ENCODE data around the gene ARHGEF4.

ARHGEF4 gene

DNA sequence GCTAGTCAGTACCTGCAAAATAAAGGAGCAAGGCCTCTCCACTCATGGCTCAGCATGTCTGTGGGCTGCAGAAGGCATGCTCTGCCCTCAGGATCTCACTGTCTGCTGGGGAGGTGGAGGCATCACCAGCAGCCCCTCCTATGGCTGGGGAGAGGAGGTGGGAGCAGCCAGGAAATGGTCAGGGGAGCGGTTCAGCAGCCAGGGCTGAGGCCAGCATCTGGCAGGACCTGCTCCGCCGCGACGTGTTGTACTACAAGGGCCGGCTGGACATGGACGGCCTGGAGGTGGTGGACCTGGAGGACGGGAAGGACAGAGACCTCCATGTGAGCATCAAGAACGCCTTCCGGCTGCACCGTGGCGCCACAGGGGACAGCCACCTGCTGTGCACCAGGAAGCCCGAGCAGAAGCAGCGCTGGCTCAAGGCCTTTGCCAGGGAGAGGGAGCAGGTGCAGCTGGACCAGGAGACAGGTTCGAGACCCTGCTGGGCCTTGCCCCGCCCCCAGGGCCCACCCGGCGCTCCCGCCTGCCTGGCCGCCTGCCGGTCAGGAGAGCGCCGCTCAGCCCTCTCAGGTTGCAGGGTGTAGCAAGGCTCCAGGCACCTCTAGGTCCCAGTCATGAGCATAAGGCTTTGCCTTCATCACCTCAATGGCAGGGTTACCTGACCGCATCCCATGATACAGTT, 207.5 kb downstream of the ARHGEF4 start:
- Histone ChIP-seq H3K4me1 (ENCODE audit: insufficient read depth, low read length, poor library complexity, severe bottlenecking) (peaks cover 26% of the 10 kb centered on the region), H2AFZ (ENCODE audit: low read length) (no peak overlapping the region), H3K27me3 (ENCODE audit: insufficient read depth, low read length, poor library complexity, severe bottlenecking) (no peaks in the 10 kb centered on the region), H4K20me1 (ENCODE audit: insufficient read depth, low read length, poor library complexity, severe bottlenecking) (peaks cover 4% of the 10 kb centered on the region), H3F3A (ENCODE audit: low read depth) (no peaks in the 10 kb centered on the region), H3K79me2 (ENCODE audit: insufficient read depth, low read length) (peaks cover 16% of the 10 kb centered on the region), H3K9me3 (ENCODE audit: insufficient read depth, low read depth, low read length) (no peaks in the 10 kb centered on the region), H3K9me2 (replicated peaks; ENCODE audit: low read depth, low read length) (no peaks in the 10 kb centered on the region), H3K36me3 (ENCODE audit: insufficient read depth, low read length) (peaks cover 33% of the 10 kb centered on the region; the same call in 1 of the 2 replicates), H3K9ac (ENCODE audit: low read depth, low read length, poor library complexity, severe bottlenecking) (no peak overlapping the region), H3K4me2 (ENCODE audit: low read depth, low read length, poor library complexity, severe bottlenecking) (no peak overlapping the region), H3K4me3 (ENCODE audit: low read length, poor library complexity, severe bottlenecking) (no peak overlapping the region)
- TF ChIP-seq, protein P1, sequence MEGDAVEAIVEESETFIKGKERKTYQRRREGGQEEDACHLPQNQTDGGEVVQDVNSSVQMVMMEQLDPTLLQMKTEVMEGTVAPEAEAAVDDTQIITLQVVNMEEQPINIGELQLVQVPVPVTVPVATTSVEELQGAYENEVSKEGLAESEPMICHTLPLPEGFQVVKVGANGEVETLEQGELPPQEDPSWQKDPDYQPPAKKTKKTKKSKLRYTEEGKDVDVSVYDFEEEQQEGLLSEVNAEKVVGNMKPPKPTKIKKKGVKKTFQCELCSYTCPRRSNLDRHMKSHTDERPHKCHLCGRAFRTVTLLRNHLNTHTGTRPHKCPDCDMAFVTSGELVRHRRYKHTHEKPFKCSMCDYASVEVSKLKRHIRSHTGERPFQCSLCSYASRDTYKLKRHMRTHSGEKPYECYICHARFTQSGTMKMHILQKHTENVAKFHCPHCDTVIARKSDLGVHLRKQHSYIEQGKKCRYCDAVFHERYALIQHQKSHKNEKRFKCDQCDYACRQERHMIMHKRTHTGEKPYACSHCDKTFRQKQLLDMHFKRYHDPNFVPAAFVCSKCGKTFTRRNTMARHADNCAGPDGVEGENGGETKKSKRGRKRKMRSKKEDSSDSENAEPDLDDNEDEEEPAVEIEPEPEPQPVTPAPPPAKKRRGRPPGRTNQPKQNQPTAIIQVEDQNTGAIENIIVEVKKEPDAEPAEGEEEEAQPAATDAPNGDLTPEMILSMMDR (conservative IDR thresholded peaks at IDR 0.05; ENCODE audit: low read length): no peak
- TF ChIP-seq EZH2phosphoT487 (IDR thresholded peaks at IDR 0.05; ENCODE audit: borderline replicate concordance): no peak

DNA sequence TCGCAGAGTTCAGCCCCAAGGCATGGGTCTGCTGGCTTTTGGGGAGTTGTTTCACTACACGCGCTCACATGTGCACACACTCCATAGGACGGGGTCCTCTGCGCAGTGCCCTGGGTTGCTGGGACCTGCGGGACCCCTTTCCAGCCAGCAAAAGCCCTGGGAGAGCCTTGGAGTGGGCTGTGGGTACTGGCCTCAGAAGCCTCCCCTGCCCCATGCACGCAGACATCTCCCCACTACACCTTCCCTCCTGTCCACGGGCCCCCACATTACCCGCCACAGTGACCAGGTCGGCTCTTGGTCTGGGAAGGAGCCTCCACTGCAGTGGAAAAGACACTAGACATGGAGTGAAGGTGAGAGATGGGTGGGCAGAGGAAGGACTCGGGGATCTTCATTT, 208.0 kb downstream of the ARHGEF4 start:
- H2AFZ ChIP-seq (ENCODE audit: low read length): no peak overlapping the region
- H3K27me3 ChIP-seq (ENCODE audit: insufficient read depth, low read length, poor library complexity, severe bottlenecking): no peaks in the 10 kb centered on the region
- H3K4me1 ChIP-seq (ENCODE audit: insufficient read depth, low read length, poor library complexity, severe bottlenecking): peaks cover 26% of the 10 kb centered on the region
- H3K4me2 ChIP-seq (ENCODE audit: low read depth, low read length, poor library complexity, severe bottlenecking): no peak overlapping the region
- peaks cover 39% of the 10 kb centered on the region; the same call in 1 of the 2 replicates for H3K36me3 ChIP-seq (ENCODE audit: insufficient read depth, low read length)
- H3K9ac ChIP-seq (ENCODE audit: low read depth, low read length, poor library complexity, severe bottlenecking): no peak overlapping the region
- no peak for TF ChIP-seq EZH2phosphoT487 (IDR thresholded peaks at IDR 0.05; ENCODE audit: borderline replicate concordance)
- TF ChIP-seq, protein P1 (conservative IDR thresholded peaks at IDR 0.05; ENCODE audit: low read length): no peak
- no peaks in the 10 kb centered on the region for H3F3A ChIP-seq (ENCODE audit: low read depth)
- H3K79me2 ChIP-seq (ENCODE audit: insufficient read depth, low read length): peaks cover 11% of the 10 kb centered on the region
- no peaks in the 10 kb centered on the region for H3K9me3 ChIP-seq (ENCODE audit: insufficient read depth, low read depth, low read length)
- peaks cover 5% of the 10 kb centered on the region for H4K20me1 ChIP-seq (ENCODE audit: insufficient read depth, low read length, poor library complexity, severe bottlenecking)
- no peak overlapping the region for H3K4me3 ChIP-seq (ENCODE audit: low read length, poor library complexity, severe bottlenecking)
- H3K9me2 ChIP-seq (replicated peaks; ENCODE audit: low read depth, low read length): no peaks in the 10 kb centered on the region

DNA sequence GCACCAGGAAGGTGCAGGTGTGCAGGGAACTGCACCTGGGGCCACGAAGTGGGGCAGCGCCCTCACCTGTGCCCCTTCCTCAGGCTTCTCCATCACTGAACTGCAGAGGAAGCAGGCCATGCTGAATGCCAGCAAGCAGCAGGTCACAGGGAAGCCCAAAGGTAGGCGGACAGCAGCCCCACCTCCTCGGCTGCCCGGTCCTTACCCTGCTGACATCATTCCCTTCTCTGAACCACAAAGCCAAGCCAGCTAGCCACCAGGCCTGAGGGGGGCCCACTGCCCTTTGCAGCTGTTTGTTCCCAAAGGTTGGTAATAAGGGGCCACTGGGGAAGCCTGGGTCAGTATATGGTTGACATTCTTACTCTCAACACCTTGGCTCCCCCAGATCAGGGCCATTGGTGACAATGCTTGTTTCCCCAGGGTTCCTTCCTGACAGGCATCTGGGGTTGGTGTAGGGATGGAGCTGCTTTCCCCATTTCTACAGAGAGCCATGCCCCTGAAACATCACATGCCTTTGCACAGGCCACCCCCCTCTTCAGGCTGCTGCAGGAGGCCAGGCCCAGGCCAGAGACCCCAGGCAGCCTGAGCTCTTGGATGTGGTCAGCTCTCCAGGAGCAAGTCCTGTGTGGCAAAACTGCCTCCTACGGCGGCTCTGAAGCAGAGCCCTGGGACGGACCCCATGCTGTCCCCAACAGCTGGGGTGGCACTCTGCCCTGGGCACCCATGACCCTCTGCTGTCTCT, 208.7 kb downstream of the ARHGEF4 start:
- no peaks in the 10 kb centered on the region for H3F3A ChIP-seq (ENCODE audit: low read depth)
- H4K20me1 ChIP-seq (ENCODE audit: insufficient read depth, low read length, poor library complexity, severe bottlenecking): peaks cover 7% of the 10 kb centered on the region
- no peaks in the 10 kb centered on the region for H3K27me3 ChIP-seq (ENCODE audit: insufficient read depth, low read length, poor library complexity, severe bottlenecking)
- H3K36me3 ChIP-seq (ENCODE audit: insufficient read depth, low read length): peaks cover 45% of the 10 kb centered on the region; the same call in 1 of the 2 replicates
- H3K4me2 ChIP-seq (ENCODE audit: low read depth, low read length, poor library complexity, severe bottlenecking): no peak overlapping the region
- no peak for TF ChIP-seq EZH2phosphoT487 (IDR thresholded peaks at IDR 0.05; ENCODE audit: borderline replicate concordance)
- TF ChIP-seq, protein P1 (conservative IDR thresholded peaks at IDR 0.05; ENCODE audit: low read length): no peak
- H3K9me3 ChIP-seq (ENCODE audit: insufficient read depth, low read depth, low read length): no peaks in the 10 kb centered on the region
- peaks cover 24% of the 10 kb centered on the region for H3K4me1 ChIP-seq (ENCODE audit: insufficient read depth, low read length, poor library complexity, severe bottlenecking)
- H3K4me3 ChIP-seq (ENCODE audit: low read length, poor library complexity, severe bottlenecking): no peak overlapping the region
- H3K79me2 ChIP-seq (ENCODE audit: insufficient read depth, low read length): peaks cover 4% of the 10 kb centered on the region
- no peak overlapping the region for H2AFZ ChIP-seq (ENCODE audit: low read length)
- no peak overlapping the region for H3K9ac ChIP-seq (ENCODE audit: low read depth, low read length, poor library complexity, severe bottlenecking)
- H3K9me2 ChIP-seq (replicated peaks; ENCODE audit: low read depth, low read length): no peaks in the 10 kb centered on the region

Measured in Loucy (cell line).